ENCODE measurements around the gene ATP6V1B1.
"Not testable (repeated sequence)": the region's sequence is repeated elsewhere in the genome, so short reads cannot be mapped to it uniquely, and the experiment has no call there.

The ATP6V1B1 gene

GRCh38 chr2:70994699-70995425 is 59.2 kb downstream of the ATP6V1B1 start, which contains the start of gene TEX261:
Gene TEX261 (minus strand): TSS chr2:70994873. CDS start chr2:70994757, 116 bp downstream.
- no peaks in the 10 kb centered on the region for H3K9me3 ChIP-seq (ENCODE audit: severe bottlenecking)
- DNase-seq: peak; percentile 96
- TF ChIP-seq CTCF (IDR thresholded peaks at IDR 0.05; ENCODE audit: low read depth, low read length): peak; percentile 87
- peaks cover 36% of the 10 kb centered on the region for H3K36me3 ChIP-seq
- H3K4me3 ChIP-seq (ENCODE audit: low read depth, low read length): peak within 1 kb of the TSS; percentile 97
- no peaks in the 10 kb centered on the region for H3K27me3 ChIP-seq (ENCODE audit: insufficient read depth, low read depth, severe bottlenecking)
- peak within 1 kb of the TSS; percentile 83 for H3K27ac ChIP-seq

GRCh38 chr2:70995426-70995729 is 59.7 kb downstream of the ATP6V1B1 start:
- Histone ChIP-seq H3K9me3 (ENCODE audit: severe bottlenecking) (no peaks in the 10 kb centered on the region), H3K36me3 (peaks cover 31% of the 10 kb centered on the region), H3K4me3 (ENCODE audit: low read depth, low read length) (peak overlapping the region; percentile 93), H3K27me3 (ENCODE audit: insufficient read depth, low read depth, severe bottlenecking) (no peaks in the 10 kb centered on the region), H3K27ac (peak overlapping the region; percentile 55)
- DNase-seq: peak; percentile 76
- TF ChIP-seq CTCF (IDR thresholded peaks at IDR 0.05; ENCODE audit: low read depth, low read length): peak; percentile 60

GRCh38 chr2:70998885-70999284 is 63.2 kb downstream of the ATP6V1B1 start:
- H3K27ac ChIP-seq; DNase-seq; H3K36me3 ChIP-seq; H3K27me3 ChIP-seq (ENCODE audit: insufficient read depth, low read depth, severe bottlenecking); H3K9me3 ChIP-seq (ENCODE audit: severe bottlenecking); H3K4me3 ChIP-seq (ENCODE audit: low read depth, low read length): not testable (repeated sequence)

DNA sequence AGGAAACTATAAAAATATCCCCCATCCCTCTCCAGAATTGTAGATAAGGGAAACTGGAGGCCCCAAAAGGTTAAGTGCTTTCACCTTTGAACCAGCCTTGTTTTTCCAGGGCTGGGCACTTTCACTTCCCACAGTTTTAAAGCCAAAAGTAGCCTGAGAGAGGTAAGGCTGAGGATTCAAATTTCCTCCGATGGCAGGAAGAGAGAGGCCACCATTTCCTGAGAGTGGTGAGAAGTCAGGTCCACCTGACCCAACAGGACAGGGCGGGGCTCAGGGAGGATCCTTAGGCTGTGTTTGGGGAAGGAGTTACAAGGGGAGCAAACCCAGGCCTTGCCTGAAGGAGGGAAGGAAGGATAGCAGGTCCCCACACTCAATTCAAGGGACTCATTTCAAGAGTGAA is 63.7 kb downstream of the ATP6V1B1 start:
- Histone ChIP-seq H3K27ac (no peak overlapping the region), H3K36me3 (peaks cover 1% of the 10 kb centered on the region), H3K27me3 (ENCODE audit: insufficient read depth, low read depth, severe bottlenecking) (no peaks in the 10 kb centered on the region), H3K4me3 (ENCODE audit: low read depth, low read length) (no peak overlapping the region), H3K9me3 (ENCODE audit: severe bottlenecking) (no peaks in the 10 kb centered on the region)
- no peak for DNase-seq
- TF ChIP-seq CTCF (IDR thresholded peaks at IDR 0.05; ENCODE audit: low read depth, low read length): no peak

DNA sequence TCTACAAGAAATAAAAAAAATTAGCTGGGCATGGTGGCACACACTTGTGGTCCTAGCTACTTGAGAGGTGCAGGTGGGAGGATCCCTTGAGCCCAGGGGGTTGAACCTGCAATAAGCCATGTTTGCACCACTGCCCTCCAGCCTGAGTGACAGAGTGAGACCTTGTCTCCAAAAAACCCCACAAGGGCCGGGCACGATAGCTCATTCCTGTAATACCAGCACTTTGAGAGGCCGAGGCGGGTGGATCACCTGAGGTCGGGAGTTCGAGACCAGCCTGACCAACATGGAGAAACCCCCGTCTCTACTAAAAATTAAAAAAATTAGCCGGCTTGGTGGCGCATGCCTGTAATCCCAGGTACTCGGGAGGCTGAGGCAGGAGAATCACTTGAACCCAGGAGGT is 64.2 kb downstream of the ATP6V1B1 start:
- not testable (repeated sequence) for DNase-seq; H3K9me3 ChIP-seq (ENCODE audit: severe bottlenecking); H3K4me3 ChIP-seq (ENCODE audit: low read depth, low read length)

DNA sequence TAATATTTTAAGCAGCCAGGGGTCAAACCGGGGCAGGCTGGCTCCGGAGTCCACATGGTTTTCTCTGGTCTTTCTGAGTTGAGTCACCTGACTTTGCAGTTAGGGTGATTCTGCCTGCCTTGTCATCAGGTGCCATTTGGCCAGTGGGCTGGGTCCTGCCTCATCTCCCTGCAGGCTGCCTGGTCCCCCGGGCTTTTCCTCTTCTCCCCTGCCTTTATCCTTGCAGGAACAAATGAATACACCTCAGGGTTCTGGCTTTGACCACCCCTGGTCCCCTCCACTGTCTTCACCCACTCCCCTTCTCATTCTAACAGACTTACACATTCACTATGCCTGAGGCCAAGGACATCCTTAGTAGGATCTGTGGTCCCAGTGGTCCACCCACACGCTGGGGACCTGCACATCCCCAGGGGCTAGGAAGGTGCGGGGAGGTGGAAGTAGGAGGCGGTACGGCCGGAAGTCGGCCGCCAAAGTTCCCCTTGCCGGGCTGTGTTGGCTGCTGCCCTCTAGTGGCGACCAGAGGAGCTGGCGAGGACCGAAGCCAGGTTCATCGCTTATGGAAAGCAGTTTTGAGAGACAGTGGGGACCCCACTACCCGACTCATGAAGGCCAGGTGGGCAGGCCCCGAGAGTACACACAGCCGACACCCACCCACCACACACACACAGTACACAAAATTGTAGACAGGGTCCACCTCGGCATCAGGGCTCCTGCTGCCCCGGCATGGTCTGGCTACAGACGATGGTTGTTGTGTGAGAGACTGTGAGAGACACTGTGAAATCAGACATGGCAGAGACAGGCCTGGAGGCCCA is 65.3 kb downstream of the ATP6V1B1 start:
- peak; percentile 97 for TF ChIP-seq CTCF (IDR thresholded peaks at IDR 0.05; ENCODE audit: low read depth, low read length)

More for the DNA sequence above, 64.2 kb downstream of the ATP6V1B1 start:
- not testable (repeated sequence) for H3K27me3 ChIP-seq (ENCODE audit: insufficient read depth, low read depth, severe bottlenecking); H3K36me3 ChIP-seq; H3K27ac ChIP-seq

More for the DNA sequence above, 65.3 kb downstream of the ATP6V1B1 start:
- DNase-seq: peak; percentile 84
- Histone ChIP-seq H3K4me3 (ENCODE audit: low read depth, low read length) (peak overlapping the region; percentile 40), H3K27me3 (ENCODE audit: insufficient read depth, low read depth, severe bottlenecking) (no peaks in the 10 kb centered on the region), H3K9me3 (ENCODE audit: severe bottlenecking) (no peaks in the 10 kb centered on the region), H3K36me3 (no peaks in the 10 kb centered on the region), H3K27ac (peak overlapping the region; percentile 67)
